Measurements from ENCODE around the gene ATAD2B. TPM values are rescaled to one million over a fixed set of nuclear protein-coding genes. Genes with fewer than 3 reads are reported as not detected.

Gene ATAD2B
- total and polyA plus RNA-seq, 2 of the 4 experiments (the other 2 are of a cell fraction): 1.5 to 5.0 TPM

DNA sequence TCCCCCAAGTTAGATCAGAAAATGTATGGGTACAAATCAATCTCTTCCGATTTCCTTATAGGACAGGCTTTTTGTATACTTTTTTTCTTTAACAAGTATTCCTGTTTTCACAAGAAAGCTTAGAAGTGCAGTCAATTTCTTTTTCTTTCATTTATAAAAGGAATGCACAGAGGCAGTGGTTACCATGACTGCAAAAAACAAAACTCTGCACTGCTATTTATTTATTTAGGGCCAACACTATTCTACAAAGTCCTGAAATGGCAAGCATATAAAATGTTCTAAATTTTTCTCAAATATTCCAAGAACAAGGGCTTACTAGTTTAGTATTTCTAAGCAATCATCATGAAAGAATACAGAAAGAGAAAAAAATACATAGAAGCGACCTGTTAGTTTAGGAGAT, 22.2 kb downstream of the ATAD2B start:
- dilution Hi-C loops (cut with HindIII; ENCODE audit: low sequenced_read_pairs, unreplicated experiment): no loop called here
- Histone ChIP-seq H3K4me2 (ENCODE audit: low read depth, low read length) (no peak overlapping the region), H4K20me1 (ENCODE audit: insufficient read depth, low read length) (peaks cover 27% of the 10 kb centered on the region), H2BK5ac (ENCODE audit: low read depth, low read length, poor library complexity, severe bottlenecking) (no peak overlapping the region), H3K79me1 (ENCODE audit: low read depth in 1 of 2, low read length in 2 of 2) (peaks cover 17 to 40% of the 10 kb centered on the region in 2 experiments), H3K14ac (replicated peaks; ENCODE audit: low read depth, low read length) (no peak overlapping the region), H3K4me3 (ENCODE audit: insufficient read depth, low read depth, low read length) (no peak overlapping the region), H3K18ac (ENCODE audit: low read depth, low read length) (no peak overlapping the region), H3K9me3 (ENCODE audit: control insufficient read depth, insufficient read depth, low read length) (no peaks in the 10 kb centered on the region), H3K4ac (ENCODE audit: low read depth, low read length) (no peak overlapping the region), H2BK120ac (ENCODE audit: low read depth, low read length) (no peak overlapping the region), H4K8ac (ENCODE audit: low read depth in 2 of 2, low read length in 2 of 2) (no peak overlapping the region), H3K27me3 (ENCODE audit: control insufficient read depth, insufficient read depth, low read length) (no peaks in the 10 kb centered on the region), H2AFZ (replicated peaks; ENCODE audit: low read length, poor library complexity) (no peak overlapping the region), H3K9ac (ENCODE audit: low read depth, low read length) (no peak overlapping the region), H2BK20ac (ENCODE audit: low read depth, low read length) (no peak overlapping the region), H2AK5ac (ENCODE audit: low read depth, low read length) (no peak overlapping the region), H2AK9ac (replicated peaks; ENCODE audit: low read depth, low read length, poor library complexity) (no peak overlapping the region), H4K5ac (ENCODE audit: low read depth, low read length) (no peak overlapping the region), H2BK15ac (ENCODE audit: low read depth, low read length) (no peak overlapping the region), H3K36me3 (ENCODE audit: control insufficient read depth, insufficient read depth, low read length) (no peaks in the 10 kb centered on the region), H3K27ac (ENCODE audit: insufficient read depth, low read length) (no peak overlapping the region), H3K9me1 (ENCODE audit: insufficient read depth, low read length) (peaks cover 9% of the 10 kb centered on the region), H3K4me1 (ENCODE audit: control insufficient read depth, insufficient read depth, low read length) (peaks cover 6% of the 10 kb centered on the region), H3K56ac (ENCODE audit: extremely low read depth, insufficient read depth, low read length) (no peak overlapping the region), H4K91ac (ENCODE audit: insufficient read depth, low read depth, low read length) (no peak overlapping the region), H3K23ac (ENCODE audit: low read depth, low read length) (no peak overlapping the region)
- ChIA-PET CTCF (interaction anchor here (1.4 kb wide), 1 partner anchor 22 kb away, joined by 5 read pairs; the partner anchor contains the start of gene ATAD2B), POLR2A (ENCODE audit: unreplicated experiment) (no interaction called here)
- intact Hi-C loops (cut with micrococcal nuclease): no loop called here
- peak; percentile 76 for DNase-seq
- peak; percentile 69 for ATAC-seq (ENCODE audit: low read depth)
- WGBS, 2 experiments (ENCODE audit: extremely low coverage in 2 of 2, insufficient read length in 1 of 2): no CpG with 5 or more reads among the region's 2 CpGs
- no TSS peak for BruUV-seq (replicated peaks)
- in situ Hi-C loops (cut with MboI; ENCODE audit: low sequenced_read_pairs): no loop called here
- TF ChIP-seq, protein P1, sequence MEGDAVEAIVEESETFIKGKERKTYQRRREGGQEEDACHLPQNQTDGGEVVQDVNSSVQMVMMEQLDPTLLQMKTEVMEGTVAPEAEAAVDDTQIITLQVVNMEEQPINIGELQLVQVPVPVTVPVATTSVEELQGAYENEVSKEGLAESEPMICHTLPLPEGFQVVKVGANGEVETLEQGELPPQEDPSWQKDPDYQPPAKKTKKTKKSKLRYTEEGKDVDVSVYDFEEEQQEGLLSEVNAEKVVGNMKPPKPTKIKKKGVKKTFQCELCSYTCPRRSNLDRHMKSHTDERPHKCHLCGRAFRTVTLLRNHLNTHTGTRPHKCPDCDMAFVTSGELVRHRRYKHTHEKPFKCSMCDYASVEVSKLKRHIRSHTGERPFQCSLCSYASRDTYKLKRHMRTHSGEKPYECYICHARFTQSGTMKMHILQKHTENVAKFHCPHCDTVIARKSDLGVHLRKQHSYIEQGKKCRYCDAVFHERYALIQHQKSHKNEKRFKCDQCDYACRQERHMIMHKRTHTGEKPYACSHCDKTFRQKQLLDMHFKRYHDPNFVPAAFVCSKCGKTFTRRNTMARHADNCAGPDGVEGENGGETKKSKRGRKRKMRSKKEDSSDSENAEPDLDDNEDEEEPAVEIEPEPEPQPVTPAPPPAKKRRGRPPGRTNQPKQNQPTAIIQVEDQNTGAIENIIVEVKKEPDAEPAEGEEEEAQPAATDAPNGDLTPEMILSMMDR (conservative IDR thresholded peaks at IDR 0.05; ENCODE audit: low read depth, low read length): no peak
- TF ChIP-seq RCOR1 (IDR thresholded peaks at IDR 0.05; ENCODE audit: insufficient replicate concordance, low read length) (no peak), POLR2A (IDR thresholded peaks at IDR 0.05; ENCODE audit: low read depth, low read length) (no peak), CEBPB (IDR thresholded peaks at IDR 0.05; ENCODE audit: low read depth, low read length) (no peak), FOS (IDR thresholded peaks at IDR 0.05; ENCODE audit: low read depth, low read length) (no peak), RFX5 (IDR thresholded peaks at IDR 0.05; ENCODE audit: low read depth, low read length) (no peak), CHD1 (IDR thresholded peaks at IDR 0.05; ENCODE audit: low read depth, low read length) (no peak), MAZ (IDR thresholded peaks at IDR 0.05; ENCODE audit: borderline replicate concordance, low read depth, low read length) (no peak), BHLHE40 (IDR thresholded peaks at IDR 0.05; ENCODE audit: low read depth, low read length) (no peak), MAFK (IDR thresholded peaks at IDR 0.05; ENCODE audit: low read depth, low read length) (no peak), RAD21 (IDR thresholded peaks at IDR 0.05; ENCODE audit: low read length) (no peak), SMC3 (IDR thresholded peaks at IDR 0.05; ENCODE audit: low read depth, low read length) (no peak), NFE2L2 (IDR thresholded peaks at IDR 0.05; ENCODE audit: low read depth, low read length) (no peak)
- TF ChIP-seq, protein P2, sequence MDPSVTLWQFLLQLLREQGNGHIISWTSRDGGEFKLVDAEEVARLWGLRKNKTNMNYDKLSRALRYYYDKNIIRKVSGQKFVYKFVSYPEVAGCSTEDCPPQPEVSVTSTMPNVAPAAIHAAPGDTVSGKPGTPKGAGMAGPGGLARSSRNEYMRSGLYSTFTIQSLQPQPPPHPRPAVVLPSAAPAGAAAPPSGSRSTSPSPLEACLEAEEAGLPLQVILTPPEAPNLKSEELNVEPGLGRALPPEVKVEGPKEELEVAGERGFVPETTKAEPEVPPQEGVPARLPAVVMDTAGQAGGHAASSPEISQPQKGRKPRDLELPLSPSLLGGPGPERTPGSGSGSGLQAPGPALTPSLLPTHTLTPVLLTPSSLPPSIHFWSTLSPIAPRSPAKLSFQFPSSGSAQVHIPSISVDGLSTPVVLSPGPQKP (IDR thresholded peaks at IDR 0.05; ENCODE audit: borderline replicate concordance, low read depth, low read length): no peak
- TF ChIP-seq, protein P3, sequence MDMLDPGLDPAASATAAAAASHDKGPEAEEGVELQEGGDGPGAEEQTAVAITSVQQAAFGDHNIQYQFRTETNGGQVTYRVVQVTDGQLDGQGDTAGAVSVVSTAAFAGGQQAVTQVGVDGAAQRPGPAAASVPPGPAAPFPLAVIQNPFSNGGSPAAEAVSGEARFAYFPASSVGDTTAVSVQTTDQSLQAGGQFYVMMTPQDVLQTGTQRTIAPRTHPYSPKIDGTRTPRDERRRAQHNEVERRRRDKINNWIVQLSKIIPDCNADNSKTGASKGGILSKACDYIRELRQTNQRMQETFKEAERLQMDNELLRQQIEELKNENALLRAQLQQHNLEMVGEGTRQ (IDR thresholded peaks at IDR 0.05; ENCODE audit: low read depth, low read length): no peak
